Small intestine (tissue), 7 donors: Measurements from ENCODE around the gene S1PR2. TPM values are rescaled to one million over a fixed set of nuclear protein-coding genes. Genes with fewer than 3 reads are reported as not detected.

Source experiments
- DNase-seq, 2 donors: peaks; one replicate each; pipeline versions ENCODE4 v3.0.0 to v3.0.0-alpha.2; 2013
- FAIRE-seq: peaks from 2 replicates; lab custom pipeline; 2012; peaks lifted over from hg19 to GRCh38; lab: Jason Lieb, UNC
- H3K27ac ChIP-seq, 3 donors: one replicate each; pipeline ENCODE4 v1.5.1; 2013; ENCODE audit warnings: low read length in 2 of 3, mild to moderate bottlenecking in 2 of 3, control low read depth in 1 of 3, inconsistent platforms in 1 of 3, low read depth in 1 of 3, moderate library complexity in 1 of 3
- H3K27me3 ChIP-seq, 3 donors: one replicate each; pipeline ENCODE4 v1.6.1; 2013; ENCODE audit warnings: low read length in 3 of 3, inconsistent platforms in 1 of 3; ENCODE audit not compliant: control insufficient read depth in 3 of 3, insufficient read depth in 3 of 3
- H3K36me3 ChIP-seq, 3 donors: one replicate each; pipeline ENCODE4 v1.6.1; 2013; ENCODE audit warnings: low read length in 3 of 3, inconsistent platforms in 1 of 3, low read depth in 1 of 3, mild to moderate bottlenecking in 1 of 3, moderate library complexity in 1 of 3; ENCODE audit not compliant: control insufficient read depth in 3 of 3, insufficient read depth in 2 of 3
- H3K4me1 ChIP-seq, 3 donors: one replicate each; pipeline ENCODE4 v1.6.1; 2013; ENCODE audit warnings: low read length in 2 of 3, inconsistent platforms in 1 of 3, low read depth in 1 of 3, mild to moderate bottlenecking in 1 of 3, moderate library complexity in 1 of 3; ENCODE audit not compliant: control insufficient read depth in 3 of 3, insufficient read depth in 2 of 3
- H3K4me3 ChIP-seq, 3 donors: one replicate each; pipeline ENCODE4 v1.5.1; 2013; ENCODE audit warnings: low read length in 3 of 3, control low read depth in 1 of 3, inconsistent platforms in 1 of 3, low read depth in 1 of 3, mild to moderate bottlenecking in 1 of 3, moderate library complexity in 1 of 3
- H3K9me3 ChIP-seq, 2 donors: one replicate each; pipeline ENCODE4 v1.6.1; 2013; ENCODE audit warnings: low read depth in 1 of 2, low read length in 1 of 2; ENCODE audit not compliant: control insufficient read depth in 2 of 2, insufficient read depth in 1 of 2
- WGBS, 3 donors: extraction: QIAGEN DNeasy Blood & Tissue Kit; methylation state at CpG; one replicate each; pipeline ENCODE4 v1.1.7; 2013; 5-methylcytosine and 5-hydroxymethylcytosine counted together
- polyA plus RNA-seq, 4 donors: library from polyadenylated mRNA; stranded (reverse) in 3 of 4; unstranded in 1 of 4; fragments of 200-250 nt in 3 of 4; fragments of 120-200 nt in 1 of 4; gene quantifications; one replicate each; pipeline versions ENCODE4 v1.2.1 to v1.2.3, GENCODE V29; 2013
- donor health status: healthy with polysubstance abuse.
- donor health status: control.
- donor health status: control.
- donor health status: Bipolar disorder and iron deficiency.
- donor health status: healthy.

Gene S1PR2
- polyA plus RNA-seq, 4 donors: 0.81 to 4.3 (median 3.2) TPM; not detected in 1

DNA sequence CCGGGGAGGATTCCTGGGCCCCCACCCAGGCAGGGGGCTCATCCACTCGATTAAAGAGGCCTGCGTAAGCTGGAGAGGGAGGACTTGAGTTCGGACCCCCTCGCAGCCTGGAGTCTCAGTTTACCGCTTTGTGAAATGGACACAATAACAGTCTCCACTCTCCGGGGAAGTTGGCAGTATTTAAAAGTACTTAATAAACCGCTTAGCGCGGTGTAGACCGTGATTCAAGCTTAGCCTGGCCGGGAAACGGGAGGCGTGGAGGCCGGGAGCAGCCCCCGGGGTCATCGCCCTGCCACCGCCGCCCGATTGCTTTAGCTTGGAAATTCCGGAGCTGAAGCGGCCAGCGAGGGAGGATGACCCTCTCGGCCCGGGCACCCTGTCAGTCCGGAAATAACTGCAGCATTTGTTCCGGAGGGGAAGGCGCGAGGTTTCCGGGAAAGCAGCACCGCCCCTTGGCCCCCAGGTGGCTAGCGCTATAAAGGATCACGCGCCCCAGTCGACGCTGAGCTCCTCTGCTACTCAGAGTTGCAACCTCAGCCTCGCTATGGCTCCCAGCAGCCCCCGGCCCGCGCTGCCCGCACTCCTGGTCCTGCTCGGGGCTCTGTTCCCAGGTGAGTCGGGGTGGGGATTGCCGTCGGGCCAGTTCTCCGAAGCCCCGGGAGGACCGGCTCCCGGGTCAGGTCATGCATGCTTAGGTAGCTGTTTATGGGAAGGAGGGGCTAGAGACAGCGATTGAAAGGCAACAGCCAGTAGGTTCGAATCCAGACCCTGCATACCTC, 39.7 kb upstream of the S1PR2 start, which contains the start of gene ICAM1:
ICAM1 (plus strand) TSS at position 505 of the 779 bp plus-strand sequence; CDS start at position 545, 40 bp downstream.
- H3K27me3 ChIP-seq: peaks cover 0 to 29% (median 0%) of the 10 kb centered on the region in 3 donors
- WGBS, 3 donors: 2 to 4% (median 4%) methylated on average over 45 to 51 of the region's 51 CpGs
- peaks cover 0 to 17% (median 0%) of the 10 kb centered on the region in 3 donors for H3K4me1 ChIP-seq
- no peaks in the 10 kb centered on the region for H3K9me3 ChIP-seq
- peak within 1 kb of the TSS; percentile 67 to 93 (median 79) for H3K27ac ChIP-seq
- peaks cover 0 to 7% (median 3%) of the 10 kb centered on the region in 3 donors for H3K36me3 ChIP-seq
- DNase-seq (peak; percentile 52 to 92), FAIRE-seq (no peak)
- H3K4me3 ChIP-seq: peak within 1 kb of the TSS; percentile 52 to 63 (median 61)

DNA sequence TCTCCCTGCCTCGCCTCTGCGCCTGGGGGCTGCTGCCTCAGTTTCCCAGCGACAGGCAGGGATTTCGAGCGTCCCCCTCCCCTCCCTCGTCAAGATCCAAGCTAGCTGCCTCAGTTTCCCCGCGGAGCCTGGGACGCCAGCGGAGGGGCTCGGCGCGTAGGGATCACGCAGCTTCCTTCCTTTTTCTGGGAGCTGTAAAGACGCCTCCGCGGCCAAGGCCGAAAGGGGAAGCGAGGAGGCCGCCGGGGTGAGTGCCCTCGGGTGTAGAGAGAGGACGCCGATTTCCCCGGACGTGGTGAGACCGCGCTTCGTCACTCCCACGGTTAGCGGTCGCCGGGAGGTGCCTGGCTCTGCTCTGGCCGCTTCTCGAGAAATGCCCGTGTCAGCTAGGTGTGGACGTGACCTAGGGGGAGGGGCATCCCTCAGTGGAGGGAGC, 39.1 kb upstream of the S1PR2 start:
- H3K4me3 ChIP-seq: peak overlapping the region; percentile 52 to 63 (median 61)
- peaks cover 0 to 17% (median 0%) of the 10 kb centered on the region in 3 donors for H3K4me1 ChIP-seq
- peaks cover 0 to 6% (median 3%) of the 10 kb centered on the region in 3 donors for H3K36me3 ChIP-seq
- DNase-seq: peak; percentile 44 to 62
- H3K27ac ChIP-seq: peak overlapping the region; percentile 67 to 93 (median 79)
- H3K27me3 ChIP-seq: peaks cover 0 to 29% (median 0%) of the 10 kb centered on the region in 3 donors
- H3K9me3 ChIP-seq: no peaks in the 10 kb centered on the region
- WGBS, 3 donors: 2 to 5% (median 3%) methylated on average over 34 to 37 of the region's 37 CpGs
- FAIRE-seq: no peak

- WGBS, 3 donors: 3 to 10% (median 6%) methylated on average over 53 to 59 of the region's 59 CpGs
Observed at GRCh38 chr19:10269333-10270179, 38.4 kb upstream of the S1PR2 start.

DNA sequence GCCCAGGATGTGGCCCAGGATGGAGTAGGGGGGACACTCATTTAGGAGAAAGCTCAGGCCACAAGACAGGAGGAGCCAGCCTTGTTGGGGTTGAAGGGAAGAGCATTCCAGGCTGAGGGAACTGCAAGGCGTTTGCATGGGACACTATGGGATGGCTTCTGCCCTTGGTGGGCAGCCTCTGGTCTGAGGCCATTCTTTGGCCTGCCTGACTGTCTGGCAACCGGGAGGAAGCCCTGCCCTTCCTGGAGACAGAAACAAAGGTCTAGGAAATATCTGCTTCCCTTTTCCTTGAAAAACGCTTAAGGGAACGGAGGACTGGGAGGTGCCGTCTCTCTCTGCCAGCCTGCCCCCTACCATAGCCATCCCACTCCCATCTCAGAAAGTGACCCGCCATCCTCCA, 36.9 kb upstream of the S1PR2 start:
- no peak for DNase-seq
- no peak for FAIRE-seq
- Histone ChIP-seq H3K27ac (peak overlapping the region in 1 of 3 donors; percentile 69), H3K9me3 (no peaks in the 10 kb centered on the region), H3K27me3 (peaks cover 0 to 29% (median 0%) of the 10 kb centered on the region in 3 donors), H3K36me3 (no peaks in the 10 kb centered on the region), H3K4me3 (no peak overlapping the region), H3K4me1 (peaks cover 0 to 17% (median 0%) of the 10 kb centered on the region in 3 donors)
- WGBS, 3 donors: 65 to 83% (median 68%) methylated on average over 6 of the region's 6 CpGs

More at GRCh38 chr19:10269333-10270179, 38.4 kb upstream of the S1PR2 start:
- no peaks in the 10 kb centered on the region for H3K9me3 ChIP-seq
- no peak for FAIRE-seq
- H3K4me1 ChIP-seq: peaks cover 0 to 17% (median 0%) of the 10 kb centered on the region in 3 donors
- no peaks in the 10 kb centered on the region for H3K36me3 ChIP-seq
- H3K27me3 ChIP-seq: peaks cover 0 to 29% (median 0%) of the 10 kb centered on the region in 3 donors
- DNase-seq: peak; percentile 70 to 89
- H3K27ac ChIP-seq: peak overlapping the region; percentile 67 to 93 (median 79)
- H3K4me3 ChIP-seq: peak overlapping the region; percentile 8 to 61 (median 52)

DNA sequence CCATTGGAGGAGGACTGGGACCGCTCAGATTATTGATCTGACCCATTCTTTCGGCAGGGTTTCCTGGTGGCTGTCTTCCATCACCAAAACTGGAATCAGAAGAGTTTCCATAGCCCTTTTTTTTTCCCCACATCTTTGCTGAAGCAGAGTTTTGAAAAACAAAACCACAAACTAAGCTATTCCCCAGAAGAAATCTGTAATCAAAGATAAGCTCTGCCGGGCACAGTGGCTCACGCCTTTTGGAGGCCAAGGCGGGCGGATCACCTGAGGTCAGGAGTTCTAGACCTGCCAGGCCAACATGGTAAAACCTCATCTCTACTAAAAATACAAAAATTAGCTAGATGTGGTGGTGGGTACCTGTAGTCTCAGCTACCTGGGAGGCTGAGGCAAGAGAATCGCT, 35.6 kb upstream of the S1PR2 start:
- no peak overlapping the region for H3K27ac ChIP-seq
- peaks cover 0 to 17% (median 0%) of the 10 kb centered on the region in 3 donors for H3K4me1 ChIP-seq
- 69 to 83% (median 80%) methylated on average over 7 of the region's 7 CpGs for WGBS, 3 donors
- peaks cover 0 to 22% (median 0%) of the 10 kb centered on the region in 3 donors for H3K27me3 ChIP-seq
- no peak overlapping the region for H3K4me3 ChIP-seq
- FAIRE-seq (no peak), DNase-seq (no peak)
- H3K9me3 ChIP-seq: no peaks in the 10 kb centered on the region
- H3K36me3 ChIP-seq: no peaks in the 10 kb centered on the region

DNA sequence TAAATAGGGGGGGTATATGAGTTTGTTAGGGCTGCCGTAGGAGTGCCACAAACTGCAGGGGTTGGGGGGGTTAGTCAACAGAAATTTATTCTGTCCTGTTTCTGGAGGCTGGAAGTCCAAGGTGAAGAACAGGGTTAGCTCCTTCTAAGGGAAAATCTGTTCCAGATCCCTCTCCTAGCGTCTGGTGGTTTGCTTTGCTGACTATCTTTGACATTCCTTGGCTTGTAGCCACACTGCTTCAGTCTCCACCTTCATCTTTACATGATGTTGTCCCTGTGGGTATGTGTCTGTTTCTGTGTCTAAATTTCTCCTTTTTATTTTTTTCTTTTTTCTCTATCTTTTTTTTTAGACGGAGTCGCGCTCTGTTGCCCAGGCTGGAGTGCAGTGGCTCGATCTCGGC, 31.6 kb upstream of the S1PR2 start:
- 79 to 83% (median 81%) methylated on average over 7 of the region's 7 CpGs for WGBS, 3 donors
- H3K27me3 ChIP-seq: no peaks in the 10 kb centered on the region
- DNase-seq: no peak
- no peaks in the 10 kb centered on the region for H3K4me1 ChIP-seq
- no peaks in the 10 kb centered on the region for H3K9me3 ChIP-seq
- H3K4me3 ChIP-seq: no peak overlapping the region
- no peak overlapping the region for H3K27ac ChIP-seq
- peaks cover 0 to 25% (median 3%) of the 10 kb centered on the region in 3 donors for H3K36me3 ChIP-seq
- no peak for FAIRE-seq

GRCh38 chr19:10260141-10260584, 29.0 kb upstream of the S1PR2 start:
- DNase-seq (no peak), FAIRE-seq (no peak)
- Histone ChIP-seq H3K27me3 (no peaks in the 10 kb centered on the region), H3K36me3 (peaks cover 2 to 48% (median 8%) of the 10 kb centered on the region in 3 donors), H3K4me3 (no peak overlapping the region), H3K27ac (no peak overlapping the region), H3K9me3 (no peaks in the 10 kb centered on the region), H3K4me1 (no peaks in the 10 kb centered on the region)
- WGBS, 3 donors: 31 to 55% (median 39%) methylated on average over 8 of the region's 8 CpGs
